HepG2 (cell line): ENCODE results near the gene LPCAT4. TPM values are rescaled to one million over a fixed set of nuclear protein-coding genes. Genes with fewer than 3 reads are reported as not detected.

Experiments used
- CEBPG ChIP-seq: IDR thresholded peaks from 2 replicates; pipeline ENCODE4 v1.6.1; 2016
- DNMT3B ChIP-seq: conservative IDR thresholded peaks from 2 replicates; pipeline ENCODE4 v1.6.1; 2016; ENCODE audit warnings: missing biosample characterization, control low read depth
- HDAC1 ChIP-seq: sonication (generic); formaldehyde crosslinking; IDR thresholded peaks from 2 replicates; pipeline ENCODE4 v1.5.1; 2020; ENCODE audit warnings: mild to moderate bottlenecking, missing genetic modification reagents
- HNRNPLL ChIP-seq: fragments of 200-400 bp; formaldehyde crosslinking; IDR thresholded peaks from 2 replicates; pipeline ENCODE4 v1.6.1; 2017; ENCODE audit warnings: mild to moderate bottlenecking, low read depth, low read length; ENCODE audit not compliant: poor library complexity, severe bottlenecking
- NFYC ChIP-seq: IDR thresholded peaks from 2 replicates; pipeline ENCODE4 v1.6.1; 2016; ENCODE audit warnings: missing genetic modification reagents, missing compliant biosample characterization
- SP140L ChIP-seq: sonication (generic); formaldehyde crosslinking; IDR thresholded peaks from 2 replicates; pipeline ENCODE4 v1.4.0; 2020; ENCODE audit warnings: missing genetic modification reagents, borderline replicate concordance
- TBX2 ChIP-seq: sonication (generic); formaldehyde crosslinking; IDR thresholded peaks from 2 replicates; pipeline ENCODE4 v1.5.0; 2020; ENCODE audit warnings: missing genetic modification reagents, mild to moderate bottlenecking, borderline replicate concordance
- TFDP1 ChIP-seq: IDR thresholded peaks from 2 replicates; pipeline ENCODE4 v1.6.1; 2016; ENCODE audit warnings: missing compliant biosample characterization, missing genetic modification reagents, borderline replicate concordance
- THAP11 ChIP-seq: IDR thresholded peaks from 2 replicates; pipeline ENCODE4 v1.6.1; 2016; ENCODE audit warnings: missing biosample characterization, missing genetic modification reagents
- THAP9 ChIP-seq: sonication (generic); formaldehyde crosslinking; IDR thresholded peaks from 2 replicates; pipeline ENCODE4; 2020; ENCODE audit warnings: missing genetic modification reagents, mild to moderate bottlenecking, borderline replicate concordance
- ZBED4 ChIP-seq: sonication (generic); formaldehyde crosslinking; IDR thresholded peaks from 2 replicates; pipeline ENCODE4 v1.4.0; 2020; ENCODE audit warnings: missing genetic modification reagents, borderline replicate concordance
- ZBTB21 ChIP-seq: sonication (generic); formaldehyde crosslinking; IDR thresholded peaks from 2 replicates; pipeline ENCODE4 v1.4.0; 2020; ENCODE audit warnings: missing genetic modification reagents
- ZFY ChIP-seq: sonication (generic); formaldehyde crosslinking; IDR thresholded peaks from 2 replicates; pipeline ENCODE4 v1.4.0; 2020; ENCODE audit warnings: missing genetic modification reagents
- ZKSCAN5 ChIP-seq: sonication (generic); formaldehyde crosslinking; IDR thresholded peaks from 2 replicates; pipeline ENCODE4 v1.5.1; 2020; ENCODE audit warnings: mild to moderate bottlenecking, missing genetic modification reagents
- ZNF224 ChIP-seq: sonication (generic); formaldehyde crosslinking; IDR thresholded peaks from 2 replicates; pipeline ENCODE4 v1.5.0; 2020; ENCODE audit warnings: mild to moderate bottlenecking, missing genetic modification reagents
- ZNF274 ChIP-seq: sonication (generic); formaldehyde crosslinking; IDR thresholded peaks from 2 replicates; pipeline ENCODE4 v1.5.1; 2020; ENCODE audit warnings: mild to moderate bottlenecking, missing genetic modification reagents
- ZNF343 ChIP-seq: sonication (generic); formaldehyde crosslinking; IDR thresholded peaks from 2 replicates; pipeline ENCODE4 v1.4.0; 2020; ENCODE audit warnings: mild to moderate bottlenecking, missing genetic modification reagents
- ZNF552 ChIP-seq: sonication (generic); formaldehyde crosslinking; IDR thresholded peaks from 2 replicates; pipeline ENCODE4 v1.9.0; 2022; ENCODE audit warnings: missing genetic modification reagents, mild to moderate bottlenecking, borderline replicate concordance
- ZNF652 ChIP-seq: IDR thresholded peaks from 2 replicates; pipeline ENCODE4 v1.6.1; 2016; ENCODE audit warnings: low read depth, borderline replicate concordance
- ZNF772 ChIP-seq: sonication (generic); formaldehyde crosslinking; IDR thresholded peaks from 2 replicates; pipeline ENCODE4 v1.5.0; 2020; ENCODE audit warnings: mild to moderate bottlenecking, missing genetic modification reagents
- ZSCAN31 ChIP-seq: sonication (generic); formaldehyde crosslinking; IDR thresholded peaks from 2 replicates; pipeline ENCODE4 v1.5.0; 2020; ENCODE audit warnings: low read depth, mild to moderate bottlenecking, missing genetic modification reagents
- polyA plus RNA-seq, 8 experiments: library from polyadenylated mRNA; depleted of rRNA in 3 of 8; stranded (reverse) in 7 of 8; unstranded in 1 of 8; fragments of >200 nt; fragmentation: Illumina TruSeq in 4 of 8; extraction: Trizol in 4 of 8; gene quantifications; 2 replicates each; pipeline versions ENCODE4 v1.2.1 to v1.2.3, GENCODE V29; 2011 to 2016; ENCODE audit warnings: low read depth in 4 of 8, missing spikeins in 1 of 8, mixed read lengths in 1 of 8; ENCODE audit not compliant: insufficient read depth in 1 of 8
- total RNA-seq, 5 experiments: library from RNA; depleted of rRNA; stranded (reverse); fragments of >200 nt; fragmentation: Illumina TruSeq; extraction: Trizol; gene quantifications; 2 replicates each; pipeline ENCODE4 v1.2.3, GENCODE V29; 2016; ENCODE audit warnings: low read depth in 1 of 5
- TF ChIP-seq, protein P1 (sequence below): sonication (generic); formaldehyde crosslinking; IDR thresholded peaks from 2 replicates; pipeline ENCODE4 v1.5.1; 2020; ENCODE audit warnings: missing genetic modification reagents, mild to moderate bottlenecking, borderline replicate concordance

LPCAT4 gene
- total and polyA plus RNA-seq, 2 of the 13 experiments (the other 11 are each of a cell fraction or from before 2014, with no cell fraction given) = 8.1 to 57.1 TPM

DNA sequence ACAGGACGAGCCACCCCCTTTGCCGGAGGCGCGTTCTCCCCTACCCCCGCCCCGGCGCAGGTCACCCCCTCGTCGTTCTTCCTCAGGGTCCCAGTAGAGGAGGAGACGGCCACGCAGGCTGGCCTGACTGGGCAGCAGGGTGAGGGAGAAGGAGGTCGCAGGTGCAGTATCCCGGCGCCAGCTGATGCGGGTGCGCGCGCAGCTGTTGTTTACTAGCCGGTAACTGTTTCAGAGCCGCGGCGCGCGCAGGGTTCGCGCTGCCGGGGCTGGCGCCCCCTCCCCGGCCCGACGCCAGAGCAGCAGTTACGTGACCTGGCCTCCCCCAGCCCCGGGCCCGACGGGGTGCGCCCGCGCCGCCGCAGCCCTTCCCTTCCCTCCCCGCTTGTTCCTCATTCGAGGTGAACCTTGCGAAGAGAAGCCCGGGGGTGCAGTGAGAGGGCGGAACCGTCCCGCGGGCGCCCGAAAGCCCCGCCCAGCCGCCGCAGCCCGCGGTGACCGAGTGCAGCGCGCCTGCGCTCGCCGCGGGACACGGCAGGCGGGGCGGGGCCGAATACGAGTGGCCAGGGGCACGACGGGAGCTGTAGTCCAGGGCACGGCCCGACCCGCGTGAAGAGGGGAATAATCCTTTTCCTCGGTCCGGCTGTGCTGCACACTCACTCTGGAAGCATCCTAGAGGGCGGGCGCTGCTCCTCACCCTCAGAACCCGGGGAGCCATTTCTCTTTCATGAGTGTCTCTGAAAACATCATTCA lies 29.3 kb downstream of the LPCAT4 start, which contains the start of gene SLC12A6 (continued):
- TF ChIP-seq ZBED4 (no peak), ZNF772 (CRISPR knock-in tag) (0 out of 2 replicates have a peak, but pooled peaks have one; percentile 74), ZBTB21 (CRISPR knock-in tag) (no peak), ZKSCAN5 (no peak), ZNF343 (CRISPR knock-in tag) (no peak), ZFY (CRISPR knock-in tag) (peak; percentile 78), HNRNPLL (peak; percentile 68), THAP9 (CRISPR knock-in tag) (peak; percentile 7; the same call in 1 of the 2 replicates), SP140L (CRISPR knock-in tag) (no peak), TFDP1 (CRISPR knock-in tag) (0 out of 2 replicates have a peak, but pooled peaks have one; percentile 42), CEBPG (no peak), ZNF274 (CRISPR knock-in tag) (no peak), ZSCAN31 (CRISPR knock-in tag) (0 out of 2 replicates have a peak, but pooled peaks have one; percentile 55), HDAC1 (CRISPR knock-in tag) (peak; percentile 86), ZNF224 (CRISPR knock-in tag) (no peak), THAP11 (peak; percentile 97), DNMT3B (no peak), ZNF552 (no peak), ZNF652 (CRISPR knock-in tag) (peak; percentile 74), TBX2 (peak; percentile 65), NFYC (no peak)
- TF ChIP-seq, protein P1, sequence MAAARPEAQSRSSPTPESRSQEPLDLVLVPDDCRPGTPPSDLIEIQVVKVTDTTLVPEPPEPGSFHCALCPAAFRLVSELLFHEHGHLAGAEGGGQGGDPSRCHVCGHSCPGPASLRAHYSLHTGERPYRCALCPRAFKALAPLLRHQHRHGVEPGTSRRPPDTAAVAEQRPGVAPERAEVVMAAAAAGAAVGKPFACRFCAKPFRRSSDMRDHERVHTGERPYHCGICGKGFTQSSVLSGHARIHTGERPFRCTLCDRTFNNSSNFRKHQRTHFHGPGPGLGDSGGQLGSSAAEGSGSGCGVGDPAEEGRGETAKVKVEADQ = no peak
